GM19463 (cell line): ENCODE measurements around the gene MBD3L2.
"Not testable (repeated sequence)": the region's sequence is repeated elsewhere in the genome, so short reads cannot be mapped to it uniquely, and the experiment has no call there.

ENCODE experiments used
- ATAC-seq: cut with Tn5 transposase; IDR thresholded peaks from one replicate; pipeline ENCODE4 v1.9.1; 2021; ENCODE audit warnings: mild to moderate bottlenecking, moderate library complexity; ENCODE audit not compliant: unreplicated experiment

The MBD3L2 gene

GRCh38 chr19:7059977-7060376, 10.9 kb downstream of the MBD3L2 start:
- not testable (repeated sequence) for ATAC-seq

- no peak for ATAC-seq
These were observed 14.2 kb downstream of the MBD3L2 start for GRCh38 chr19:7063339-7063738.

GRCh38 chr19:7063764-7064418, 14.8 kb downstream of the MBD3L2 start:
- no peak for ATAC-seq

- ATAC-seq: not testable (repeated sequence)
These were observed 18.0 kb downstream of the MBD3L2 start for GRCh38 chr19:7067122-7067521.

DNA sequence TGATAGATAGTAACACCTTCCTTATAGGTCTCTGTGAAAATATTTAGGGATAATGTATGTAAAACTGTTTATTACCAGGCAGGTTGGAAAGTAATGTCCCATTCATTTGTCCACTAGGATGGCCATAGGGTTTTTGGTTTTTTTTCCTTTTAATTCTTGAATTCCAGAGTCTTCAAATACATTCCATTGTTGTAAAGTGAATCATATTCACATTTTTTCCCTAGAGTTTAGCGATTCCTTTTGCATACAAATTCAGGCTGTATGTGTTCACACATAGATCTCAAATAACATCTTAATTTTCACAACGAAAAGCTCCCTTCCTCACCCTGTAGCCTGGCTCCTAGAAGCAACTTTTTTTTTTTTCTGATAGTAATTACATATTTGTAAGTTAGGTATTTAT, 18.6 kb downstream of the MBD3L2 start:
- ATAC-seq: no peak

DNA sequence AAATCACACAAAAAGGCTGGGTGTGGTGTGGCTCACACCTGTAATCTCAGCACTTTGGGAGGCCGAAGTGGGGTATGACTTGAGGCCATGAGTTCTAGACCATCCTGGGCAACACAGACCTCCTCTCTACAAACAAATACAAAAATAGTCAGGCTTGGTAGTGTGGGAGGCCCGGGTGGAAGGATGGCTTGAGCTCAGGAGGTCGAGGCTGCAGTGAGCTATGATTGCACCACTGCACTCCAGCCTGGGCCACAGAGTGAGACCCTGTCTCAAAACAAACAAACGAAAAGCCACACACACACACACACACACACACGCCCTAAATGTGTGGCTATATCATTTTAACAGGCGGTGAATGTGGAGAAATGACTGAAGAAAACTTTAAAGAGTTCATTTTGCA, 19.5 kb downstream of the MBD3L2 start:
- ATAC-seq: no peak

DNA sequence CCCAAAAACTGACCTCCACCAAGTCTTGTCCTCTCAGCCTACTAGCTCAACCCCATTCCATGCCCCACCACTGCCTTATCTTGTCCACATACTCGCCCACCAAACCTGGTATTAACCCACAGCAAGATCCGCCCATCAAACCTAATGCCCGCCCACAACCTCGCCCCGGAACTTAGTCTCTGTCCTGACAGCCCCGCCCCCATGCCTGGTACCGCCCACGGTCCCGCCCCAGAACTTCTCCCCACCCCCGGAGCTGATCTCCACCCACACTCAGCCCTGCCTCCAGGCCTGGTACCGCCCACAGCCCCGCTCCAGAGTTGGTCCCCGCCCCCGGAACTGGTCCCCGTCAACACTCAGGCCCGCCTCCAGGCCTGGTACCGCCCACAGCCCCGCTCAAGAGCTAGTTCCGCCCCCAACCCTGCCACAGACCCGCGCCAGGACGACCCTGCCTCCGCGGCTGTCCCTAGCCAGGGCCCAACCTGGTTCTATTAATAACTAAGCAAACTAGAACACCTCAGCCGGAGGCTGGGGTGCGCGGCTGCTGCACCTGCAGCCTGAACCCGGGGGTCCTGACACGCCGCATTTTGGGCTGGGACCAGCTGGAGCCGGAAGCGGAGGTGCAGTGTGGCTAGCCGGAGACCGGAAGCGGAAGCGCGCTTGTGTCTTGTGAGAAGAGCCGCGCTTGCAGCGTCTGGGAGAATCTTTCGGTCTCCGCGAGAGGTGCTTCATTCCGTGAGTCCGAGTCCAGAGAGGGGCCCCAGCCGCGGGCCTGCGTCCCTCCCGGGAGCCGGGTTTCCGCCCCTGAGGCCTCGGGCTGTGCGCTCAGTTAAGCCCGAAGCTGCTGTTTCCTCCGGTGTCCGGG, 20.2 kb downstream of the MBD3L2 start, which contains the start of gene ZNF557:
Gene ZNF557, plus strand, starts transcription at position 662 of the 862 bp plus-strand sequence. CDS start 5,372 bp downstream, outside the sequence.
- peak; percentile 93 for ATAC-seq

DNA sequence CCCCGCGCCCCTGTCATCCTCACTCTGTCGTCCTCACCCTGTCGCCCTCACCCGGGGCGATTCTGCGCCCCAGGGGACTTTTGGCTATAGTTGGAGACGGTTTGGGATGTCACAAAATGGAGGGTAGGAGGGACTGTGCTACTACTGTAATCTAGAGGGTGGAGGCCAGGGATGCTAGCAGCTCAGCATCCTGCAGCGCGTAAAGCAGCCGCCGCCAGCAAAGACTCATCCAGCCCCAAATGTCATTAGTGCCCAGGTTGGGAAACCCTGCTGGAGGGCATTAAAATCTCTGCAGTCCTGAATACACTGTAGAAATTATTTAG, 20.7 kb downstream of the MBD3L2 start:
- ATAC-seq: peak; percentile 8

DNA sequence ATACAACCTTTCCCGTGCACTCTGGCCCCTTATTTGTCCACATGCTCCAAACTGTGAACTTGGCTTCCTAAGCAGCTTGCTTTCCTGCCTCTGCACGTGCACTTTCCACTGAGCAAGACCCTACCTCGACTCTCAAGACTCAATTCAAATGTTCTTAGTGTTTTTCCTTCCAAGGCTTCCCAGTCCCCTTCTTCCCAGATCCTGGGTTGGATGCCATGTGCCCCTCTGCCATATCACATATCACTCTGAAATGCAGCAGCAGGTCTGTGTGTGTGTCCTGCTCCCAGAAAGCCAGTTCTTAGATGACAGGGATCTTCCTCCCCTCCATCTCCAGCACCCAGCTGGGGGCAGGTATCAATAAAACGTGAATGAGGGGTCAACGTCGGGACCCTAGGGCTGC, 23.4 kb downstream of the MBD3L2 start:
- no peak for ATAC-seq

GRCh38 chr19:7074705-7075282, 25.7 kb downstream of the MBD3L2 start:
- no peak for ATAC-seq

GRCh38 chr19:7076151-7076550, 27.0 kb downstream of the MBD3L2 start:
- ATAC-seq: no peak

DNA sequence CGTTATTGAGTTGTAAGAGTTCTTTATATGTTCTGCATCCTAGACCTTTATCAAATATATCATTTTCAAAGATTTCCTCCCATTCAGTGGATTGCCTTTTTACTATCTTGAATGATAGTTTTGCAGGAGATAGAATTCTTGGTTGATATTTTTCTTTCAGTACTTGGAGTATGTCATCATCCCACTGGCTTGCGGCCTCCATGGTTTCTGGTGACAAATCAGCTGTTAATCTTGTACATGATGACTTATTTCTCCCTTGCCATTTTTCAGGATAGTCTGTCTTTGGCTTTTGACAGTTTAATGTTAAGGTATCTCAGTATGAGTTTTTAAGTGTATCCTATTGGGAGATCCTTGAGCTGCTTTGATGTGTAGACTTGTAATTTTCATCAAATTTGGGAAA, 28.9 kb downstream of the MBD3L2 start:
- no peak for ATAC-seq

- ATAC-seq: no peak
These were observed 34.2 kb downstream of the MBD3L2 start for GRCh38 chr19:7083076-7083956.

- ATAC-seq: no peak
These were observed 39.9 kb downstream of the MBD3L2 start for GRCh38 chr19:7088999-7089398.

GRCh38 chr19:7098096-7098495, 49.0 kb downstream of the MBD3L2 start:
- ATAC-seq: no peak

GRCh38 chr19:7098701-7099596, 49.8 kb downstream of the MBD3L2 start:
- ATAC-seq: peak; percentile 80

DNA sequence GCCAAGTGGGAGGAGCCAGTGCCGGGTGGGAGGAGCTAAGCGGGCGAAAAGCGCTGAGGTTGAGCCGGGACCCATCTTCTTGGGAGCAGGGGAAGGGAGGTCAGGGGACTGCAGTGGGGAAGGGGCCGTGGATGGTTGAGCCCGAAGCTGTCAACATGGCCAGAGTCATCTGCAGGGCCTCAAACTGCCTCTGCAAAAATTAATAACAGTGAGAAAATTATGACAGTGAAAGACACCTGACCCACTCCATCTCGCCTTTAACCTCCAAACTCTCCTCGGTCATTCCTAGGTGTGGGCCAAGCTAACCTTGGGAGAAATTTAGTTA, 50.4 kb downstream of the MBD3L2 start:
- no peak for ATAC-seq
